Stimulated activated CD8-positive, alpha-beta memory T cell treated with anti-CD3 and anti-CD28 coated beads, Interleukin-2, amount 100 ng/mL, for 48 hours (primary cell): ENCODE results near the gene SFXN5.
"Not testable (repeated sequence)": the region's sequence is repeated elsewhere in the genome, so short reads cannot be mapped to it uniquely, and the experiment has no call there.

Experiments
- DNase-seq, 2 donors: peaks; one replicate each; pipeline ENCODE4 v3.0.0-alpha.2; 2020; ENCODE audit warnings: low read depth in 2 of 2

SFXN5 gene

DNA sequence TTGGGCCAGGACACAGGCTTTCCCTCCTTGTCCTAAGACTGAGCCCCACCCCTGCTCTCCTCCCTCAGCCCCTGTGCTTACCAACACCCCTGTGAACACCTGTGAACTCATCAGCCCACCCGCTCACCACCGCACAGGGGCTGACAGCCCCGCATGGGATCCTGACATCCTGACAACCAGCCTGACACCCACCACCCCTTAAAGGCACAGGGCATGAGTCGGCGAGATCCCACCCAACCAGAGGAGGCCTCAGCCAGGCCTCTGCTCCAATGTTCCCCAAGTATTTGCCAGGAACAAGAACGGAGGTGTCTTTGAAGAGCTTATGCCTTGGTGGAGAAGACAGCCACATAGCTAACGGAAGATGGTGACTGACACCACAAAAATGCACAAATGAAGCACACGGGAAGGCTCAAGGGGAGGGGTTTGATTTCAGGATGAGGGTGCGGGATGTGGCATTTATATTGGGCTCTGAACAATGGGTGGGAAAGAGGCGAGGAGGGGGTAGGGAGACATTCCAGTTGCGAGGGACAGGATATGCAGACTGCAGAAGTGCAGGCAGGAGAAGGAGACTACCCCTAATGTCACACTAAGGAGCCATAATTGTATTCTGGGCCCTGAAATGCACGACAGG lies 30.2 kb upstream of the SFXN5 start:
- no peak for DNase-seq

GRCh38 chr2:73100956-73101355 lies 29.4 kb upstream of the SFXN5 start:
- no peak for DNase-seq

GRCh38 chr2:73099486-73099885 lies 28.0 kb upstream of the SFXN5 start:
- DNase-seq: no peak

DNA sequence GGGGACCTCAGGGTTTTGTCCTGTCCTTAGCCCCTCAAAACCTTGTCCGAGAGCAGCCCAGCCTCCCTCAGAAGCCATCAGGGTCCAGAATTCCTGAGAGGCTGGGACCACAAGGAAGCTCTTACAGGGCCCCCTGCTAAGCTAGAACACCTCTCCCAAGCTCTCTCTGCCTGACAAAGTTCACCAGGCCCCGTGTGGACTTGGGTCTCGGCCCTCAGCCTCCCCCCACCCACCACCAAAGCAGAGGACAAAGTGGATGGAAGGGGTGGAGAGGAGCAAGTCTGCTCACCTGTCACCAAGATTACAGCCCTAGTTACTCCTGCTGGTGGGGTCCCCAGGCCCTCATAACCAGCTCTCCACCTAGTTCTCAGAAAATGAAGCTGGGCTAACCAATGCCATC lies 24.4 kb upstream of the SFXN5 start:
- no peak for DNase-seq

GRCh38 chr2:73093601-73094218 lies 22.2 kb upstream of the SFXN5 start:
- not testable (repeated sequence) for DNase-seq

- DNase-seq: no peak
Observed at GRCh38 chr2:73092146-73092783, 20.8 kb upstream of the SFXN5 start.

DNA sequence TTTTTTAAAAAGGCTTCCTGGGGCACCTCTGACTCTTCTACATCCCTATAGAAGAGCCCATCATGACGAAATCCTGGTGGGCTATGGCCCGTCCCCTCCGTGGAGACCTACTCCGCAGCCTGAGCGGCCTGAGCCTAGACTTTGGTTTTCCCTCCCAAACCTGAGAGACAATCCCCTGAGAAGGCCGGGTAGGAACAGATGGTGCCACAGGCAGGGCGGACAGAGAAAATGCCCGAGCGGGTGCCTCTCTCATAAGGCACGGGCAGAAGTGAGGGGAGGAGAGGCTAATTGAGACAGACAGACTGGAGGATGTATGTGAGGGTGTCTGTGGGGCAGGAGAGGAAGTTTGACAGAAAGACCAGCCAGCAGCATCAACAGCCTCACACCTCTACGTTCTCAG lies 20.2 kb upstream of the SFXN5 start:
- no peak for DNase-seq

- no peak for DNase-seq
Observed at GRCh38 chr2:73091164-73091563, 19.7 kb upstream of the SFXN5 start.

DNA sequence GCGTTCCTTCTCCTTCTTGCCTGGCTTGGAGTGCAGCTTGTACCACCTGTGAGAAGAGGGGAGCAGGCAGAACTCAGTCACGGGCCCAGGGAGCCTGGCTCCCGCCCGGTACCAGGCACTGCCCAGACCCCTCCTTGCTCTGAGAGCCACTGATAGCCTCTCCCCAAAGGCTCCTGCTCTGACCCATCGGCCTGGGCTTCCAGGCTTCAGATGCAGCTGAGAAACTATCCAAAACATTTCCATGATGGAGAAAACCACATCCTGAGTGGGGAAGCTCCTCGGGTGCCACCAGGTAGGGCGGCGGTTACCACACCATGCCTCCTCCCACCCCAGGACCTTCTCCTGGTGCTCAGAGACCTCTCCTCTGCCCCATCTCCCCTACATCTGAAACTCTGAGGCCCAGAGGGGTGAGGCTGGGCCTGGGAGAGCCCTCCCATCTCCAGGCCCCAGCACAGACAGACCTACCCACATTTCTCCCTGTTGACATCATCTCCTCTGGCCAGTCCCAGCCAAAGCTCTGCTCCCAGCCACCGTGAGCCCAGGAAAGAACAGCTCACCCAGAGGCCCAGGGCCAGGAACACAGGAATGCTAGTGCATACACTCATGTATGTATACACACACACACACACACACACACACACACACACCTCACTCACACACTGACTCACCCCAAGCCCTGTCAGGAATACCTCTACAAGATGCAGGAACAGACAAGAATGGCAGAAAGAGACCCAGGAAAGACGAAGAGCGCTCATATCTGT lies 17.9 kb upstream of the SFXN5 start:
- no peak for DNase-seq

DNA sequence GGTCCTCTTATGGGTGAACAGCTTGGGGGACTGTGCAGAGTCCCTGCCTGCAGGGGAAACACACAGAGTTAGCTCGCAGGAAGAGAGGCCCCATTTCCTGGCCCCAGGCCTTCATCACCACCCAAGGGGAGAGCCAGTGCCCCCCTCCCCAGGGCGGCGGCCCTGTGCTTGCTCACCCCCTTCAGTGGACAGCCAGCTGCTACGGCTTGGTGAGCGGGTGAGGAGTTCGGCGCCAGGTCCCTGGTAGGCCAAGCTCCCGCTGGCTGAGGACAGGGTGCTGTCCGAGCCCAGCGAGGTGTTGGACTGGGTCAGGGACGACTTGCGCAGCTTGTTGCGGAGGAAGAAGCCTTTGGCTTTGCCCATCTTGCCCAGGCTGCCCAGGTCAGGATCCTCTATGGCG lies 17.2 kb upstream of the SFXN5 start:
- no peak for DNase-seq

DNA sequence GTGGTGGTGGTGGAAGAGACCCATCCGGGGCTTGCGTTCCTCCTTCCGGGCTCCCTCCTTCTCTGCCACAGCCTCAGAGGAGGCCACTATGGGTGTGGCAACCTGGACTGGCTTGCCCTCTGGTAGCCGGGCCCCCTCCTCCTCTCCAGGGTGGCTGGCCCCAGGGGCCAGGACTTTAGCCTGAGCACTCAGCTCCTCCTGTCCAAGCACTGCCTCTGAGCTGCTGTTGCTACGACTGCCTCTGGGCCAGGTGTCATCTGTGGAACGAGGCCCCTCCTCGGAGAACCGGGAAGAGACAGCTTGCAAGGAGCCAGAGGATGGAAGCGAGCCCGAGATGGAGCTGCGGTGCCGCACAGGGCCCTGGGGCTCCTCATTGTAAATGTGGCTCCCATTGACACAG lies 16.7 kb upstream of the SFXN5 start:
- DNase-seq: no peak

- DNase-seq: no peak
Observed at GRCh38 chr2:73087311-73087710, 15.8 kb upstream of the SFXN5 start.

DNA sequence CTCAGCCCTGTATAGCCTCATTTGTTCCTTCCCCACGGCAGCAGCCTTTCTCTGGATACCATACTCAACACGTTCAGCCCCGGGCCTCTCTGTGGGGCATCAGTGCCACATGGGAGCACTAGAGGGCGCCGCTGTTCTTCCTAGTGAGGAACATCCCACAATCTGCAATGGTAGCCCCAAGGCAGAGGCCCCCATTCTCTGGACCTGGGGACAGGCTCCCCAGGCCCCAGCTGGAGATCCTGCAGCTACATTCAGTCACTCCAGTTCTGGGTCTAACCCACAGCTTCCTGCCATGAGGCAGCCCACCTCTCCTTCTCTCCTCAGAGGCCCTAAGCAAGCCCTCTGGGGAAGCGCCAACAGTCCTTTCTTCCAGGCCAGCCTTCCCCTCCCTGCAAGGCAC lies 14.2 kb upstream of the SFXN5 start:
- peak; percentile 66 to 85 for DNase-seq

GRCh38 chr2:73084971-73085370 lies 13.5 kb upstream of the SFXN5 start:
- no peak for DNase-seq

DNA sequence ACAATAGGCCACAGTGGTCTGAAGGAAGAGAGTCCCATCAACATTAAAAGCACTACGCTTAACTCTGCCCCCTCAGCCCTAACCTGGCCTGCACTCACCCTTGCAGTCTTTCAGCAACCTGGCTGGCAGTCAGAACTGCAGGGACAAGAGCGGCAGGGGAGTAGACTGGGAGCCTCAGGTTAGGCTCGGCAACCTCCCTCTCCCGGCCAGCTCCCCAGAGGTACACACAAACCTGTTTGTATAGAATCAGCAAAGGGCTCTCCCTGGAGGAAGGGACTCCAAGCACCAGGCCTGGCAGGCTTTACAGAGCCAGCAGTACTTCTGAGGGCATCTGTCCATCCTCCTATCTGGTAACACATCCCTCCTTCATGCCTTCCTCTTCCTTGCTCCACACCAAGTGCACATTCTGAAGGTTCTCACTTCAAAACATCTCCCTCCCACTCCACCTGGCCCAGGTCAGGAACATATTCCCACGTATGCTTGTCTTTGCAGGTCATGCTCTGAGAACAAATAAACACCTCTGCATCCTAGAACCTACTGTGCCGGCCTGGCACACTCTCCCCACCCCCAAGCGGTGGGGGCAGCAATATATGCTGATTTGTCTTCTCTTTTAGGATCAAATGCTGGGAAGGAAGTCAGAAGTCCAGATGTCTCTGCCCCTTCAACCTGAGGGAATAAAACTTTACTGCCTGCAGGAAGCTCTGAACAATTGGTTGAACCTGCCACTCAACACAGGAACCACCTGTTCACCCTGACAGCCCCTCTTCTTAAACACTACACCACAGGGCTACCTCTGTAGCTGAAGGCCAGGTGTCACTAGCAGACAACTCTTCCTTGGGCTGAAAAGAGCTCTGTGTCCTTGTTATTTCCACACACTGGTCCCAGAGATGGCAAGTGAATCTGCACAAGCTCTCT lies 12.6 kb upstream of the SFXN5 start:
- DNase-seq: no peak

DNA sequence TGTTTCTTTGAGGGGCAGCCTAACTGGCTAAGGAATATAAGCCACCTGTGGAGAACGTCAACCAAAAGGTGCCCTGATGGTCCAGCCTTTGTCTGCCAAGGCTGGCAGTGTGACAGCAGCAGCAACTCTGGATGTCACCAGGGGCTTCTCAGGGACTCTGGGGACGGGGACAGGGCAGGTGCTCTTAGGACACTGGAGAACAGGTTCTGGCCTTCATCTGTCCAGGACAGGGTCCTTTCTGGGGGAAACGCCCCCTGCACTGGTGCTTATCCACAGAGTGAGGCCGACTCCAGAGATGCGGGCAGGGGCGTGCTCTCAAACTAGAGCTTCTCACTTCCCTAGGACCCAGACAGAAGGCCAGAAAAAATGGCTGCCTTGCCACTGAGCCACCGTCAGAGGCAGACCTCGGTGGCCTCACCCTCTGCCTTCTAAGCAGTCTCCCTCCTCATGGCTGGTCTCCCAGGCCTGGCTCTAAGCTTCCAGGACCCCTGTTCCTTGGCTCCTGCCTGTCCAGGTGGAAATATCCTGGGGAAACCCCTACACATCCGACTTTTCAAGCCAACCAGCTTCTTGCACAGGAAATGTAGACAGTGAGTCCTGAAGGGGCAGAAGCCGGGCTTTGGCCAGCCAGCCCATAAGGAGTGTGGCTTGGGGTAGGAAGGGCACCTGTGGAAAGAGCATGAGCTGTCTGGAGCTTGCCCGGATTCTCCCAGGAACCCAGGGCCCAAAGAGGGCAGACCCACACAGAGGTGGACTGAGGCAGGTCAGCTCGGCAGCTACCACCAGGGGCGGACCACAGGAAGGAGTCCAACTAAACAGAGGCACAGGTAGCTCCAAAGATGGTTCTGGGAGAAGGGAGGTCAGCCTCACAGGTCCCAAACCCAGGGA lies 11.3 kb upstream of the SFXN5 start:
- no peak for DNase-seq

DNA sequence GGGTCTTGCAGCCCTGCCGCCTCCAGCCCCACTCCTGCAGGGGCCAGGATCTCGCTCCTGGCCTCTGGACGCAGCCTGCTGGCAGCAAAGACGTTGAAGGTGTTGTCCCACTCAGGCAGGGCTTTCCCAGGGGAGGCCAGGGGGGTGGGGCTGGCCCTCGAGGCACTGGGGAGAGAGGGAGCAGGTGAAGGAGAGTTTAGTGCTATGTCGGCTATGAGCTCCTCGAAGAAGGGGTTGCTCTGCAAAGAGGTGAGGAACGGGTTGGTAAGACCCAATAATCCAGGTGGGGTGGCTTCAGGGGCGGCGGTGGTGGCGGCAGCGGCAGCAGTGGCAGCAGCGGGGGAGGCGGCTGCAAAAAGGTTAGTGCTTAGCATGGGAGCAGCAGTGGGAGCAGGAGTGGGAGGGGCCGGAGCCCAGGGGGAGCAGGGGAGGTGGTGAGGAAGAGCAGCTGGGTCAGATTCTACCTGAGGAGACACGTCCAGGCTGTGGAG lies 9.7 kb upstream of the SFXN5 start:
- no peak for DNase-seq

GRCh38 chr2:73080321-73081131 lies 9.0 kb upstream of the SFXN5 start:
- DNase-seq: no peak

GRCh38 chr2:73079636-73080035 lies 8.1 kb upstream of the SFXN5 start:
- no peak for DNase-seq
